WTC11 (cell line): ENCODE results near the gene MARVELD2.

Experiments
- AR ChIP-seq: fragments of 250-450 bp; sonication (Bioruptor Pico); IDR thresholded peaks from 2 replicates; pipeline ENCODE4 v1.9.0; 2021; ENCODE audit warnings: mild to moderate bottlenecking
- CREB1 ChIP-seq: sonication (generic); formaldehyde crosslinking; IDR thresholded peaks from 2 replicates; pipeline ENCODE4 v1.8.0; 2023; ENCODE audit warnings: mild to moderate bottlenecking, missing genetic modification reagents
- SP1 ChIP-seq: sonication (generic); formaldehyde crosslinking; conservative IDR thresholded peaks from 2 replicates; pipeline ENCODE4 v1.8.1; 2022; ENCODE audit warnings: missing genetic modification reagents
- ZNF512 ChIP-seq: sonication (generic); formaldehyde crosslinking; IDR thresholded peaks from 2 replicates; pipeline ENCODE4 v1.8.1; 2022; ENCODE audit warnings: missing genetic modification reagents, borderline replicate concordance

GRCh38 chr5:69444127-69444754 is 29.3 kb downstream of the MARVELD2 start:
- TF ChIP-seq SP1 (CRISPR knock-in tag) (no peak), CREB1 (CRISPR knock-in tag) (no peak), ZNF512 (no peak), AR (CRISPR knock-in tag) (no peak)
